Esophagus muscularis mucosa (tissue), 3 donors: ENCODE data around the gene RIN1.

Experiments used
- CTCF ChIP-seq, 3 experiments: fragments of 200-600 bp in 2 of 3; fragments of 450-650 bp in 1 of 3; sonication (generic) in 2 of 3; IDR thresholded peaks; one replicate each; pipeline ENCODE4 v1.5.1; 2017 to 2019; ENCODE audit warnings: antibody characterized with exemption in 3 of 3, mild to moderate bottlenecking in 2 of 3, moderate library complexity in 1 of 3
- POLR2A ChIP-seq: fragments of 450-650 bp; IDR thresholded peaks from one replicate; pipeline ENCODE4 v1.6.1; 2017; ENCODE audit warnings: antibody characterized with exemption, moderate library complexity, mild to moderate bottlenecking, low read depth

DNA sequence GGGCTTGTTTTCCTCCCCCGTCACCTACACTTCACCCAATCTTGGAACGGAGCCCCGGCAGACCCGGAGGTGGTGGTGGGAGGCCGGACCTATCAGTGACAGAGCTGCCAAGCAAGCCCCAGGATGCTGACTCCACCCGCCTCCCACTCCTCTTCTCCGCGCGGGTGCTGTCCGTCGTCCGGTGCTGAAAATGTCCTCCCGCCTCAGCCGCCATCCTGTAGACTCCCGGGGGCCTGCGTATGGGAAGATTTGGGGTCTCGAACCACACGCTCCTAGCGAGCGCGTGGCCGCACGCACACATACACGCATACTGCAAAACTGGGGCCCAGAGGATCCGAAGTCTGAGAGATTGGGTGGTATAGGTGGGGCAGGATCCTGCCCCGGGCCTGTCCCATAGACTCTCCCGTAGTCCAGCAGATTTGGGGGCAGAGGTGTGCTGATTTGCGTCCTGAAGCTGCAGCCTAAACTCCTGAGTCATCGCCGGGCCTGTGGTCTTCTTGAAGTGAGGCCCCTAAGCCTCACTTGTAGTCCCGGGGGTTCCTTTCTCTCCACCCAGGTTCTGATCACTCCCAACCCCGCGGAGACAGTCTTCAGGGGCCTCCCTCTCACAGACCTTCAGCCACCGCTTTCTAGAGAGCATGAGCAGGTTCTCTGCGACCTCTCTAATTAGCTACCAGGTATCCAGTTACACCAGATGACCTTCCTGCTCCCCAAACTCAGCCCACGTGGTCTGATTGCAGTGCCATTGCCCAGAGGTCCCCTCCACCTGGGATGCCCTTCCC lies 46.5 kb downstream of the RIN1 start:
- TF ChIP-seq CTCF (IDR thresholded peaks at IDR 0.05): no peak
- no peak for TF ChIP-seq POLR2A
